HG03520 (cell line): ENCODE measurements around the gene DKC1.
A peak's percentile ranks its signal among the peaks of the same experiment; 100 is the strongest.

Experiments used
- ATAC-seq: cut with Tn5 transposase; IDR thresholded peaks from one replicate; pipeline ENCODE4 v1.9.1; 2021; ENCODE audit warnings: mild to moderate bottlenecking, moderate library complexity; ENCODE audit not compliant: unreplicated experiment

Gene DKC1

GRCh38 chrX:154735695-154736393 is 26.8 kb upstream of the DKC1 start:
- no peak for ATAC-seq

- ATAC-seq = no peak
Observed at GRCh38 chrX:154737136-154737535, 25.5 kb upstream of the DKC1 start.

- no peak for ATAC-seq
Observed at GRCh38 chrX:154738011-154738738, 24.5 kb upstream of the DKC1 start.

- no peak for ATAC-seq
Observed at GRCh38 chrX:154739952-154740465, 22.7 kb upstream of the DKC1 start.

GRCh38 chrX:154742613-154743012 is 20.1 kb upstream of the DKC1 start:
- no peak for ATAC-seq

GRCh38 chrX:154748712-154749339 is 13.8 kb upstream of the DKC1 start:
- ATAC-seq = peak; percentile 43

DNA sequence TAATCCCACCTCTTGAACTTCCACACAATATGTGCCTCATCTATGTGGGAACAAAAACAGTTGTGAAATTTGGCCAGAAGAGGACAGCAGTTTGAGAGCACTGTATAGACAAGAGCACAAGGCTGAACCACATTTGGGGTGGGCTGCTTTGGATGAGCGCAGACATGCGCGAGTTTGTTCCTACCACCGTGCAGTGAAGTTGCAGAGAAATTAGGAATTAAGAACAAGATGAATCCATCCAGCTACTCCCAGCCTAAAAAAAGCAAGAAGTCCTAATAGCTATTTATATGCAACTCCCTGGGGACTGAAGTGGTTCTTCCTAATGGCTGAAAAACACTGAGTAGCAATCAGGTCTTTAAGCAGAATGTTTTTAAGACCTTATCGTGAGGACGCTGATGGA is 12.8 kb upstream of the DKC1 start:
- no peak for ATAC-seq

DNA sequence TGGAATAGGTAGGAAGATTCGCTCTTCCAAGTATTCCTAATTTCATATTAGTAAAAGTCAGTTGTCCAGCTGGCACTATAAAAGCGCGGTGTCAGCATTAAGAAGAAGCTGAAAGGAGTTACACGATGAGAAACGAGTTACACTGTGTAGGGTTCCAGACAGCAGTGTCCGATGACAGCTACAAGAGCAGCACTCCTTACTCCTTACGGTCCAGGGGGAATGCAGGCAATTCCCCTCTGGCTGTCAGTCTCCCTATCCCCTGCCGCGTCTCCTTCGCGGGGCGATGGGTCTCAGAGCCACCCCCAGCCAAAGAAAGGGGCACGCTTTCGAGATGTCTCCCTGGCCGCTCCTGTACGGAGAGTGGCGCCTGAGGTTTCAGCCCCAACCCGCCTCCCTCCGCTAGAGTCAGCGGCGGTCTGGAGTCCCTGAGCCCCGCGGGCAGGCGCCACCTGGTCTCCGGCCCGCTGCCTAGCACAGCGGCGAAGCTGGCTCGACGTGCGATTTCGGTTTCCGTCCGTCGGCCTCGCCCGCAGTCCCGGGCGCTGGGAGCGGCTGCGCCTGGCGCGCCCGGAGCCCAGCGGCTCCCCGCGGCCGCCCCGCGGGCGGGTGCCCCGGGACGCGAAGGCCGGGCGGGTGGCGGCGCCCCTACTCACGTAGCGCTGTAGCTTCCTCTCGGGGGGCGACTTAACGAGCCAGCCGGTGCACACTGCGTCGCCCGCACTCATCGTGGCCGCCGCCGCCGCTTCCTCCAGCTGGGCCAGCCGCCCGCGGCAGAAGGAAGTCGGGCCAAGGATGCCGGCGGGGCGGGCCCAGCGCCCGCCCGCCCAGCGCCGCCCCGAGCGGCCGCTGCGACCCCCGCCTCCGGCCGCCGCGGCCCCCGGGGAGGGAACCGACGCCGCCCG is 12.1 kb upstream of the DKC1 start, which contains the start of gene GAB3:
GAB3 (minus strand) TSS at position 777 of the 902 bp plus-strand sequence; CDS start at position 725, 52 bp downstream.
- peak; percentile 45 for ATAC-seq

DNA sequence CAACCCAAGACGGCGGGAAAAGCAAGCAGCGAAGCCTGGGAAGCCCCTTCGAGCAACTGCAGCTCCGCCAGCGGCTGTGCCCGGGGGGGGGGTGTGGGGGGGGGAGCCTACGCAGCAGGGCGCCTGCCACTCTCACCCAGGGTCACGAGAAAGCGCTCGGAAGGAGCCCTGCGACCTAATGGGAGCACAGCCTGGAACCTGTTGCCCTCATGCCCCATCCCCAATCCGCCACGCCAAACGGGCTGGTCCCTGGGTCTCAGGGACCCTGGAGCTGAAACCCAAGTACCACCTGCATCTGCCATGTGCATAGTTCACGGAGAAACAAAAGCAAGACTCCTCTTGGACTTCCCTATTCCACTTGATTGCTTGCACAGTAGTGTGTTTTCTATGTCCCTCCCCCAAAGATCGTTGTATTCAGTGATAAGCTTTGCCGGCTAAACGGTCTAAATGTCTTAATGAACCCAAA is 11.4 kb upstream of the DKC1 start:
- peak; percentile 7 for ATAC-seq

DNA sequence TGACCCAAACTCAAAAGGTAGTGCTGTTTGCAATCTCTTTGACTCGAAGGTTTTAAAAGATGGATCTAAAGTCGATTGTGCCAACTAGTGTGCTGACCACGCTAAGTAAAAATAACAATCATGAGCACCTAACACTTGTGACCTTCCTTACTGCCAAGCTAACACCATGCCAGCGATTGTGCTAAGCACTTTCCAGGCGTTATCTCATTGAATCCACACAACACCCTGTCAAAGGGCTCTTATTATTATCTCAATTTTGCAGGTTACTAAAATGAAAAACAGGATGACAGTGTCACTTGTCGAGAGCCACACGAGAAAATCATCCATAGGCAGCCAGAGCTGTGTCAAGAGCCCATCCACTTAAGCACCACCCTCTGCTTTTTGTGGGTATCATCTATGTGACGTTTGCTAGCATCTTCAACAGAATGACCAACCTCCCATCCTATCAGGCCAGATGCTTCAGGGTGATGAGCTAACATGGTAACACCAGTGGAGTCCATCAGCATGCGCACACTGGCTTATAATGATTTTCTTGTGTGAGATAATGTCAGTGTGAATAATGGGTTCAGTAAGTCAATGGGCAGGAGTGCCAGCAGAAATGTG is 10.9 kb upstream of the DKC1 start:
- no peak for ATAC-seq

- ATAC-seq = no peak
Observed at GRCh38 chrX:154758696-154759095, 4.0 kb upstream of the DKC1 start.

- ATAC-seq = no peak
Observed at GRCh38 chrX:154761977-154762536, 607 bp upstream of the DKC1 start.

GRCh38 chrX:154774622-154775021 is 12.0 kb downstream of the DKC1 start:
- no peak for ATAC-seq

GRCh38 chrX:154775419-154776349 is 13.0 kb downstream of the DKC1 start:
- no peak for ATAC-seq

GRCh38 chrX:154776753-154777152 is 14.1 kb downstream of the DKC1 start:
- no peak for ATAC-seq

GRCh38 chrX:154779261-154779660 is 16.6 kb downstream of the DKC1 start:
- ATAC-seq = no peak

- ATAC-seq = no peak
Observed at GRCh38 chrX:154780968-154781367, 18.3 kb downstream of the DKC1 start.

DNA sequence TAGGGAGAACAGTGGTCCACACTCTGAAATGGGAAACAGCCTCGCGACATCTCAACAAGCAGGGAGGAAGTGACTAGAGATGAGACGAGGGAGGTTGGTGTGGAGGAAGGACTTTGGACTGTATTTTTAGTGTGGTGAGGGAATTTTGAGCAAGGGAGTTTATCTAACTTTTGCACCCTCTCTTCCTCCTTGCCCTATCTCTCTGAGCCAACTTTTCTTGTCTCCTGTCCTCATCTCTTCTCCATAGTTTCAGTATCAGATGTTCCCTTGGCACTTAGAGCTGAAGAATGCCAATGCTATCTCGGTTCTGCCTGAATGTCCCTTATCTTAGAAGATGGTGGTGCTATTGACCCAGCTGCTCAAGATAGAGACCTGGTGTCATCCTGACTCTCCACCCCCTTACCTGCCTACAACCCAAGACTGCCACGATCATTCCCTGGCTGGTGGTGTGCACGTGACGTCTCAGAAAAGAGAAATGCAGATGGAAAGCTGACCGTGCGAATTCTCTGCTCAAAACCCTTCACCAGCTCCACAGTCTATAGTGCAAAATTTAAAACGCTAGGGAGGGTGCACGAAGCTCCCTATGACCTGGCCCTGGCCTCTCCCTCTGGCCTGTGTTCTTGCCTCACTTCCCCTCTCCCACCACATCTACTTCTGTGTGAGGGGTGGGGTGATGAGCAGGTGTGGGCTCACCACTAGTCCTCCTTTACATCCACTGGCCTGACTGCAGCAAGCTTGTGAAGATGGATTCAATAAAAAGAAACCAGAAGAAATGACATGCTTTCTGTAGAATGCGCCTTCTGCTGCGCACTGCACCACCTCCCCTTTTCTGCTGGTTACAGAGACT is 21.7 kb downstream of the DKC1 start:
- no peak for ATAC-seq
